ENCODE data around the gene UACA.
"Not testable (repeated sequence)": the region's sequence is repeated elsewhere in the genome, so short reads cannot be mapped to it uniquely, and the experiment has no call there.

DNA sequence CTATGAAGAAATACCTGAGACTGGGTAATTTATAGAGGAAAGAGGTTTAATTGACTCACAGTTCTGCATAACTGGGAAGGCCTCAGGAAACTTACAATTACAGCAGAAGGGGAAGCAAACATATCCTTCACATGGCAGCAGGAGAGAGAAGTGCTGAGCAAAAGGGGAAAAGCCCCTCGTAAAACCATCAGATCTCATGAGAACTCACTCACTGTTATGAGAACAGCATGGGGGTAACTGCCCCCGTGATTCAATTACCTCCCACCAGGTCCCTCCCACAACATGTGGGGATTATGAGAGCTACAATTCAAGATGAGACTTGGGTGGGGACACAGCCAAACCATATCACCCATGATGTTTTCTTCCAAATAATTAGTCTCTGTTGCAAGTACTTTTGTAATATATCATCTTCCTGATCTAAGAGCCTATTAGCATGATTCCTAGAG, 147.0 kb downstream of the UACA start:
- TF ChIP-seq, protein P1, sequence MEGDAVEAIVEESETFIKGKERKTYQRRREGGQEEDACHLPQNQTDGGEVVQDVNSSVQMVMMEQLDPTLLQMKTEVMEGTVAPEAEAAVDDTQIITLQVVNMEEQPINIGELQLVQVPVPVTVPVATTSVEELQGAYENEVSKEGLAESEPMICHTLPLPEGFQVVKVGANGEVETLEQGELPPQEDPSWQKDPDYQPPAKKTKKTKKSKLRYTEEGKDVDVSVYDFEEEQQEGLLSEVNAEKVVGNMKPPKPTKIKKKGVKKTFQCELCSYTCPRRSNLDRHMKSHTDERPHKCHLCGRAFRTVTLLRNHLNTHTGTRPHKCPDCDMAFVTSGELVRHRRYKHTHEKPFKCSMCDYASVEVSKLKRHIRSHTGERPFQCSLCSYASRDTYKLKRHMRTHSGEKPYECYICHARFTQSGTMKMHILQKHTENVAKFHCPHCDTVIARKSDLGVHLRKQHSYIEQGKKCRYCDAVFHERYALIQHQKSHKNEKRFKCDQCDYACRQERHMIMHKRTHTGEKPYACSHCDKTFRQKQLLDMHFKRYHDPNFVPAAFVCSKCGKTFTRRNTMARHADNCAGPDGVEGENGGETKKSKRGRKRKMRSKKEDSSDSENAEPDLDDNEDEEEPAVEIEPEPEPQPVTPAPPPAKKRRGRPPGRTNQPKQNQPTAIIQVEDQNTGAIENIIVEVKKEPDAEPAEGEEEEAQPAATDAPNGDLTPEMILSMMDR (IDR thresholded peaks at IDR 0.05) = not testable (repeated sequence)
- not testable (repeated sequence) for TF ChIP-seq POLR2A (IDR thresholded peaks at IDR 0.05)

Data from body of pancreas (tissue), 4 donors.